K562 (cell line): Measurements from ENCODE around the gene ZFAND3.

Source experiments
- E2F6 ChIP-seq, 2 experiments: IDR thresholded peaks; 2 replicates each; pipeline ENCODE4 v1.6.1; 2011; ENCODE audit warnings: borderline replicate concordance in 1 of 2, control low read depth in 1 of 2, low read depth in 1 of 2, low read length in 1 of 2, mild to moderate bottlenecking in 1 of 2, mixed read lengths in 1 of 2, moderate library complexity in 1 of 2; ENCODE audit not compliant: insufficient read depth in 1 of 2, insufficient read length in 1 of 2, poor library complexity in 1 of 2, severe bottlenecking in 1 of 2; ENCODE audit errors: extremely low read depth in 1 of 2
- GABPA ChIP-seq: fragments of 200-800 bp; sonication (Bioruptor generic); conservative IDR thresholded peaks from 2 replicates; pipeline ENCODE4 v1.6.1; 2016; ENCODE audit warnings: low read depth, missing genetic modification characterization, missing compliant biosample characterization
- ZBTB8A ChIP-seq: fragments of 450-650 bp; IDR thresholded peaks from 2 replicates; pipeline ENCODE4 v1.6.1; 2018; ENCODE audit warnings: mild to moderate bottlenecking, moderate library complexity; ENCODE audit not compliant: partially characterized antibody

GRCh38 chr6:37941871-37942270 is 122.3 kb downstream of the ZFAND3 start:
- TF ChIP-seq ZBTB8A (no peak), GABPA (no peak), E2F6 (IDR thresholded peaks at IDR 0.05; ENCODE audit: borderline replicate concordance in 1 of 2, extremely low read depth in 1 of 2, insufficient read depth in 1 of 2, insufficient read length in 1 of 2, low read depth in 1 of 2, low read length in 1 of 2, poor library complexity in 1 of 2, severe bottlenecking in 1 of 2) (no peak)
